ENCODE data around the gene CEP170. TPM values are rescaled to one million over a fixed set of nuclear protein-coding genes. Genes with fewer than 3 reads are reported as not detected.

Gene CEP170
- total RNA-seq, 2 donors from 2014 or later = 9.7 to 31.4 TPM

GRCh38 chr1:243287123-243287460 is 32.0 kb upstream of the CEP170 start:
- TF ChIP-seq POLR2AphosphoS5 (IDR thresholded peaks at IDR 0.05) = no peak
- TF ChIP-seq CTCF (IDR thresholded peaks at IDR 0.05) = no peak
- TF ChIP-seq POLR2A (IDR thresholded peaks at IDR 0.05) = no peak
- Histone ChIP-seq H3K4me3 (no peak overlapping the region), H3K9me3 (no peaks in the 10 kb centered on the region), H3K27me3 (replicated peaks; ENCODE audit: insufficient read depth) (no peaks in the 10 kb centered on the region), H3K4me1 (replicated peaks) (no peaks in the 10 kb centered on the region), H3K36me3 (no peaks in the 10 kb centered on the region), H3K27ac (no peak overlapping the region)
- no peak for DNase-seq (ENCODE audit: low spot score)
- intact Hi-C loops (cut with DNase I) = no loop called here
- 53% methylated on average over 2 of the region's 2 CpGs for WGBS

GRCh38 chr1:243286409-243287122 is 31.5 kb upstream of the CEP170 start:
- H3K27me3 ChIP-seq (replicated peaks; ENCODE audit: insufficient read depth) = no peaks in the 10 kb centered on the region
- no peak for TF ChIP-seq POLR2AphosphoS5 (IDR thresholded peaks at IDR 0.05)
- no peak for TF ChIP-seq POLR2A (IDR thresholded peaks at IDR 0.05)
- TF ChIP-seq CTCF (IDR thresholded peaks at IDR 0.05) = no peak
- no peaks in the 10 kb centered on the region for H3K9me3 ChIP-seq
- DNase-seq (ENCODE audit: low spot score) = no peak
- H3K27ac ChIP-seq = no peak overlapping the region
- H3K4me3 ChIP-seq = no peak overlapping the region
- no peaks in the 10 kb centered on the region for H3K4me1 ChIP-seq (replicated peaks)
- 63% methylated on average over 8 of the region's 8 CpGs for WGBS
- H3K36me3 ChIP-seq = no peaks in the 10 kb centered on the region
- intact Hi-C loops (cut with DNase I) = no loop called here

GRCh38 chr1:243281672-243282071 is 26.6 kb upstream of the CEP170 start:
- no peak for TF ChIP-seq POLR2A (IDR thresholded peaks at IDR 0.05)
- no peak for TF ChIP-seq CTCF (IDR thresholded peaks at IDR 0.05)
- TF ChIP-seq POLR2AphosphoS5 (IDR thresholded peaks at IDR 0.05) = no peak
- intact Hi-C loops (cut with DNase I) = no loop called here
- DNase-seq (ENCODE audit: low spot score) = no peak
- no peak overlapping the region for H3K27ac ChIP-seq
- H3K9me3 ChIP-seq = no peaks in the 10 kb centered on the region
- H3K27me3 ChIP-seq (replicated peaks; ENCODE audit: insufficient read depth) = no peaks in the 10 kb centered on the region
- 100% methylated on average over 5 of the region's 5 CpGs for WGBS
- H3K4me1 ChIP-seq (replicated peaks) = no peaks in the 10 kb centered on the region
- H3K4me3 ChIP-seq = no peak overlapping the region
- H3K36me3 ChIP-seq = no peaks in the 10 kb centered on the region

GRCh38 chr1:243280571-243281129 is 25.6 kb upstream of the CEP170 start:
- TF ChIP-seq POLR2AphosphoS5 (IDR thresholded peaks at IDR 0.05) = no peak
- TF ChIP-seq POLR2A (IDR thresholded peaks at IDR 0.05) = no peak
- no peak for TF ChIP-seq CTCF (IDR thresholded peaks at IDR 0.05)
- no peaks in the 10 kb centered on the region for H3K4me1 ChIP-seq (replicated peaks)
- DNase-seq (ENCODE audit: low spot score) = no peak
- intact Hi-C loops (cut with DNase I) = no loop called here
- no peak overlapping the region for H3K4me3 ChIP-seq
- no peaks in the 10 kb centered on the region for H3K36me3 ChIP-seq
- H3K27me3 ChIP-seq (replicated peaks; ENCODE audit: insufficient read depth) = no peaks in the 10 kb centered on the region
- no peak overlapping the region for H3K27ac ChIP-seq
- WGBS = 54% methylated on average over 3 of the region's 3 CpGs
- no peaks in the 10 kb centered on the region for H3K9me3 ChIP-seq

GRCh38 chr1:243275316-243275715 is 20.2 kb upstream of the CEP170 start:
- no peaks in the 10 kb centered on the region for H3K36me3 ChIP-seq
- no peaks in the 10 kb centered on the region for H3K9me3 ChIP-seq
- no peak overlapping the region for H3K4me3 ChIP-seq
- intact Hi-C loops (cut with DNase I) = no loop called here
- no peaks in the 10 kb centered on the region for H3K4me1 ChIP-seq (replicated peaks)
- TF ChIP-seq POLR2AphosphoS5 (IDR thresholded peaks at IDR 0.05) (no peak), POLR2A (IDR thresholded peaks at IDR 0.05) (no peak), CTCF (IDR thresholded peaks at IDR 0.05) (no peak)
- H3K27me3 ChIP-seq (replicated peaks; ENCODE audit: insufficient read depth) = no peaks in the 10 kb centered on the region
- no peak overlapping the region for H3K27ac ChIP-seq
- 61% methylated on average over 3 of the region's 3 CpGs for WGBS
- no peak for DNase-seq (ENCODE audit: low spot score)
